PFSK-1 (cell line): ENCODE measurements around the gene NDUFAF2.

Source experiments
- POLR2AphosphoS5 ChIP-seq: IDR thresholded peaks from 2 replicates; pipeline ENCODE4 v1.6.1; 2012; ENCODE audit warnings: low read depth, mild to moderate bottlenecking, control low read depth, low read length, moderate library complexity
- SIN3A ChIP-seq: IDR thresholded peaks from 2 replicates; pipeline ENCODE4 v1.6.1; 2012; ENCODE audit warnings: mild to moderate bottlenecking, low read length, moderate library complexity, borderline replicate concordance; ENCODE audit not compliant: insufficient read depth
- TAF1 ChIP-seq: IDR thresholded peaks from 2 replicates; pipeline ENCODE4 v1.6.1; 2012; ENCODE audit warnings: low read length, control low read depth, borderline replicate concordance; ENCODE audit not compliant: insufficient read depth
- TF ChIP-seq, protein P1 (sequence below), 2 experiments: IDR thresholded peaks; 2 replicates each; pipeline versions ENCODE4 v1.6.1 to v1.8.0; 2011 to 2012; ENCODE audit warnings: low read depth in 2 of 2, low read length in 2 of 2, control low read depth in 1 of 2, inconsistent platforms in 1 of 2, mild to moderate bottlenecking in 1 of 2, moderate library complexity in 1 of 2; ENCODE audit not compliant: insufficient read depth in 1 of 2

DNA sequence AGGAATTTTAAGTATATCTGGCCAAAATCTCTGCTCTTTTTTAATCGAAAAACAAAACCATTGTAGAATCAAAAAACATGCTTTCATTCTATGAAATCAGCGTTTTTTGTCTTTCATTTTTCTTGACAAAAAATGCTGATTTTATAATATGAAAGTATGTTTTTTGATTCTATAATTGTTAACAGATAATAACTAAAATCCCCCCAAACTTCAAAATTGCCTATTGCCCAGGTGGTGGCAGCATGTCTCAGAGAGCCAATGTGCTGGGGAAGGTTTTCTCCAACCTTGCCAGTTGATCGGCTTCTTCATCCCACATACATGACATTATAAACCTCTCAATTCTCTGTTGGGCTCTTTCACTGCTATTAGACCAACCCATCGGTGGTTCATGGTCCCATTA lies 222.4 kb downstream of the NDUFAF2 start:
- no peak for TF ChIP-seq POLR2AphosphoS5
- TF ChIP-seq, protein P1, sequence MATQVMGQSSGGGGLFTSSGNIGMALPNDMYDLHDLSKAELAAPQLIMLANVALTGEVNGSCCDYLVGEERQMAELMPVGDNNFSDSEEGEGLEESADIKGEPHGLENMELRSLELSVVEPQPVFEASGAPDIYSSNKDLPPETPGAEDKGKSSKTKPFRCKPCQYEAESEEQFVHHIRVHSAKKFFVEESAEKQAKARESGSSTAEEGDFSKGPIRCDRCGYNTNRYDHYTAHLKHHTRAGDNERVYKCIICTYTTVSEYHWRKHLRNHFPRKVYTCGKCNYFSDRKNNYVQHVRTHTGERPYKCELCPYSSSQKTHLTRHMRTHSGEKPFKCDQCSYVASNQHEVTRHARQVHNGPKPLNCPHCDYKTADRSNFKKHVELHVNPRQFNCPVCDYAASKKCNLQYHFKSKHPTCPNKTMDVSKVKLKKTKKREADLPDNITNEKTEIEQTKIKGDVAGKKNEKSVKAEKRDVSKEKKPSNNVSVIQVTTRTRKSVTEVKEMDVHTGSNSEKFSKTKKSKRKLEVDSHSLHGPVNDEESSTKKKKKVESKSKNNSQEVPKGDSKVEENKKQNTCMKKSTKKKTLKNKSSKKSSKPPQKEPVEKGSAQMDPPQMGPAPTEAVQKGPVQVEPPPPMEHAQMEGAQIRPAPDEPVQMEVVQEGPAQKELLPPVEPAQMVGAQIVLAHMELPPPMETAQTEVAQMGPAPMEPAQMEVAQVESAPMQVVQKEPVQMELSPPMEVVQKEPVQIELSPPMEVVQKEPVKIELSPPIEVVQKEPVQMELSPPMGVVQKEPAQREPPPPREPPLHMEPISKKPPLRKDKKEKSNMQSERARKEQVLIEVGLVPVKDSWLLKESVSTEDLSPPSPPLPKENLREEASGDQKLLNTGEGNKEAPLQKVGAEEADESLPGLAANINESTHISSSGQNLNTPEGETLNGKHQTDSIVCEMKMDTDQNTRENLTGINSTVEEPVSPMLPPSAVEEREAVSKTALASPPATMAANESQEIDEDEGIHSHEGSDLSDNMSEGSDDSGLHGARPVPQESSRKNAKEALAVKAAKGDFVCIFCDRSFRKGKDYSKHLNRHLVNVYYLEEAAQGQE (IDR thresholded peaks at IDR 0.05; ENCODE audit: insufficient read depth in 1 of 2, low read depth in 2 of 2, low read length in 2 of 2) = no peak
- no peak for TF ChIP-seq TAF1
- no peak for TF ChIP-seq SIN3A
